WTC11 (cell line): Measurements from ENCODE around the gene LMO1.

Experiments used
- CTCF ChIP-seq: fragments of 200-600 bp; IDR thresholded peaks from 2 replicates; pipeline ENCODE4 v1.8.0; 2022; ENCODE audit warnings: antibody characterized with exemption
- FOXJ3 ChIP-seq: sonication (generic); formaldehyde crosslinking; IDR thresholded peaks from 2 replicates; pipeline ENCODE4 v1.9.0; 2021; ENCODE audit warnings: missing genetic modification reagents, mild to moderate bottlenecking, borderline replicate concordance
- FOXP1 ChIP-seq: sonication (generic); formaldehyde crosslinking; IDR thresholded peaks from 2 replicates; pipeline ENCODE4 v1.8.0; 2022; ENCODE audit warnings: missing genetic modification reagents, mild to moderate bottlenecking, moderate library complexity, borderline replicate concordance
- GRHL2 ChIP-seq: fragments of 250-450 bp; sonication (Bioruptor Pico); IDR thresholded peaks from 2 replicates; pipeline ENCODE4 v1.8.0; 2022; ENCODE audit warnings: mild to moderate bottlenecking, moderate library complexity; ENCODE audit not compliant: insufficient replicate concordance, severe bottlenecking
- JUN ChIP-seq: sonication (generic); formaldehyde crosslinking; IDR thresholded peaks from 2 replicates; pipeline ENCODE4 v1.8.0; 2023; ENCODE audit warnings: mild to moderate bottlenecking, missing genetic modification reagents
- KAT7 ChIP-seq: sonication (generic); formaldehyde crosslinking; IDR thresholded peaks from 2 replicates; pipeline ENCODE4 v1.8.1; 2023; ENCODE audit warnings: missing genetic modification reagents, mild to moderate bottlenecking, borderline replicate concordance
- MAX ChIP-seq: sonication (generic); formaldehyde crosslinking; IDR thresholded peaks from 2 replicates; pipeline ENCODE4 v1.8.0; 2022; ENCODE audit warnings: mild to moderate bottlenecking, missing genetic modification reagents
- NR2C2 ChIP-seq: sonication (generic); formaldehyde crosslinking; IDR thresholded peaks from 2 replicates; pipeline ENCODE4 v1.8.0; 2022; ENCODE audit warnings: mild to moderate bottlenecking, missing genetic modification reagents
- TEAD4 ChIP-seq: sonication (generic); formaldehyde crosslinking; IDR thresholded peaks from 2 replicates; pipeline ENCODE4 v1.8.0; 2022; ENCODE audit warnings: mild to moderate bottlenecking, missing genetic modification reagents
- ZBTB21 ChIP-seq: sonication (generic); formaldehyde crosslinking; IDR thresholded peaks from 2 replicates; pipeline ENCODE4 v1.8.1; 2023; ENCODE audit warnings: mild to moderate bottlenecking, missing genetic modification reagents, borderline replicate concordance

- TF ChIP-seq CTCF (no peak), KAT7 (CRISPR knock-in tag) (no peak), FOXP1 (CRISPR knock-in tag) (no peak), ZBTB21 (no peak), MAX (CRISPR knock-in tag) (no peak), JUN (CRISPR knock-in tag) (no peak), NR2C2 (no peak), FOXJ3 (CRISPR knock-in tag) (no peak), GRHL2 (CRISPR knock-in tag) (no peak), TEAD4 (CRISPR knock-in tag) (no peak)
Measured at GRCh38 chr11:8186429-8186828, 77.2 kb downstream of the LMO1 start.
